NCI-H2227 treated with DMSO at 0.1 percent for 48 hours (cell line): ENCODE data around the gene PDIK1L.
A peak's percentile ranks its signal among the peaks of the same experiment; 100 is the strongest.
"Not testable (repeated sequence)": the region's sequence is repeated elsewhere in the genome, so short reads cannot be mapped to it uniquely, and the experiment has no call there.

ENCODE experiments used
- DNase-seq: peaks from one replicate; lab custom pipeline; 2025; lab: John Stamatoyannopoulos, UW

Gene PDIK1L

DNA sequence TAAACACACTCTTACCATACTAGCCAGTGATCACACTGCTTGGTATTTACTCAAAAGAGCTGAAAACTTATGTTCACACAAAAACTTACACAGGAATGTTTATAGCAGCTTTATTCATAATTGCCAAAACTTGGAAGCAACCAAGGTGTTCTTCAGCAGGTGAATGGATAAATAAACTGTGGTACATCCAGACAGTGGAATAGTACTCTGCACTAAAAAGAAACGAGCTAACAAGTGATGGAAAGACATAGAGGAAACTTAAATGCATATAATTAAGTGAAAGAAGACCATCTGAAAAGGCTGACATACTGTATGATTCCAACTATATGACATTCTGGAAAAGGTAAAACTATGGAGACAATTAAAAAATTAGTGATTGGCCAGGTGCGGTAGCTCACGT lies 20.7 kb upstream of the PDIK1L start:
- DNase-seq = no peak

- DNase-seq = no peak
Measured at GRCh38 chr1:26092422-26092821, 19.2 kb upstream of the PDIK1L start.

DNA sequence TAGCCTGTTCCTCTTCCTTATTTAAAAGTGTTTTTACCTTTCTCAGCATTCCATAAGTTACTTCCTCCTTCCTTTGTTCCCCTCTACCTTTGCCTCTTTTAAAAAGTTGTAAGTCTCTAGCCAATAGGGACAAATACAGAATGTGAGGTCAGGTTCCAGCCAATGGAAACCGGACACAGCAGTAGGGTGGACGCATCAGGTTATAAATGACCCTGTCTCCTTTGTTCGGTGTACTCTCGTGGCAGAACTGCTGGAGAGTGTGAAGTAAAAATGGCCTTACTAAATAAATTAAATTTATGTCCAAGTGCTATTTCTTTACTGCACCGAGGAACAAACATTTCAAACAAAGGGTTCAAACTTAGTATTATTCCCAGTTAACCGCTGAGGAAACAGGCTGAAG lies 18.1 kb upstream of the PDIK1L start:
- DNase-seq = not testable (repeated sequence)

DNA sequence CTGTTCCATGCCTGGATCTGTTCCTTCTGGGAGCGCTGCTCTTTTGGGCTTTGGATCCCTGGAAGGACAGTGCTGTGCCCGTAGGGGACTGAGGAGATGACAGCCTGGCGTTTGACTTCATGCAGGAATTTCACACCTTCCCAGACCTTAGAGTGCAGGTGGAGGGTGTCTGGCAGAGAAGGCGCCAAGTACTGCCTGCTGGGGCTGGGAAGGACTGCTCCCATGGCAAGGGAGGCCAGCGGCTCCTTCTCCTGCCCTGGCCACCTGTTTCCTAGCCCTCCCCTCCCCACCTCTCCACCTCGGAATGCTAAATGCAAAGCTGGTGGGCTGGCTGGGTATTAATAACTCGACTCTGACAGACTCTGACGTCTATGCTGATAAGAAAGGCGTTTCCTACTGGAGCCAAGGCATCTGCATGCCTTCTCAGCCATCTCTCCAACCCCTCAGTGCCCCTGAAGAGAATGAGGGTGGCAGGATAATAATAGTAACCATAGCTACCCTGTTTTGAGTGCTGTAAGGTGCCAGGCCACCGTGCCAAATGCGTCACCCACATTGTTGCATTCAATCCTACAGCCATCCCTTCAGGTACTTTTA lies 17.5 kb upstream of the PDIK1L start:
- no peak for DNase-seq

- DNase-seq = no peak
Measured at GRCh38 chr1:26094677-26095383, 16.8 kb upstream of the PDIK1L start.

DNA sequence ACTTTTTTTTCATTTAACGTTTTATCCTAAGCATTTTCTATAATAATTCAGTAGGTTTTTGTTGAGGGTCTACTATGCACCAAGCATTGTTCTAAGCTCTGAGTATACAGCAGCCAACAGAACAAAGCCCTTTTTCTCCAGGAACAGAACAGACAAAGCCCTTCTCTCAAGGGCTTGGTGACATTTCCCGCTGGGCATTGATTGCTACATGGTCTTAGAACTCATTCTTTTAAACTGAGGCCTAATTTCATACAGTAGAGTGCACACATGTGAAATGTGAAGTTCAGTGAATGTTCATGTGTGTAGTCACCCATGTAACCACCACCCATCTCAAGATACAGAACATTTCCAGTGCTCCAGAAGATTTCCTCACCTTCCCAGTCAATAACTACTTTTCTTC lies 15.2 kb upstream of the PDIK1L start:
- DNase-seq = no peak

DNA sequence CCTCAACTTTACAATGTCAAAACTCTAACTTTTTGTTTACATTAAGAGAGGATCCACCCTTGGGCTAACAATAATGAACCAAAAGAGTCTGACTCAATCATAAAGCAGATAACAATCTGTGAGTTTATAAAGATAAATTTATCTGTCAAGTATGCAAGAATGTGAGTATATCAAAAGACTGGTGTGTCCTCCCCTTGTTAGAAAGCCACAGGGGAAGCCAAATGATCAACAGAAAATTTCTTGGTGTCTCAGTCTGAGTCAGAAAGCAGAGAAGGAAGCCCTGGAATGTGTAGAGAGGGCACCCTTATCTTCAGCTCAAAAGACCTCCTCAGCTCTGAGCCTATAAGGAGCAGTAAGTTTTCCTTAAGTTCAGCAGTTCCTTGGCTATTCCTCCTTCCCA lies 13.9 kb upstream of the PDIK1L start:
- no peak for DNase-seq

GRCh38 chr1:26098602-26099001 lies 13.0 kb upstream of the PDIK1L start:
- DNase-seq = no peak

DNA sequence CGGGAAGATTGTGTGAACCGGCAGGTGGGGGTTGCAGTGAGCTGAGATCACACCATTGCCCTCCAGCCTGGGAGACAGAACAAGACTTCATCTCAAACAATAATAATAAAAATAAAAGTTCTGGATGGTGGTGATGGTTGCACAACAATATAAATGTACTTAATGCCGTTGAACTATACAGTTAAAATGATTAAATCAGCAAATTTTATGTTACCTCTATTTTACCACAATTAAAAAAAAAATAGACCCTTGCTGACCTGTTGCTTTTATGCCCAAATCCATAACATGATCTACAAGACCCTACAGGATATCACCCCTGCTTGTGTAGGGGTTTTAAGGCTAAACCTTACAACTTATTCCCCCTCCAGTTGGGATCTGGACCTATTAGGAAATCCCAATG lies 11.8 kb upstream of the PDIK1L start:
- no peak for DNase-seq

DNA sequence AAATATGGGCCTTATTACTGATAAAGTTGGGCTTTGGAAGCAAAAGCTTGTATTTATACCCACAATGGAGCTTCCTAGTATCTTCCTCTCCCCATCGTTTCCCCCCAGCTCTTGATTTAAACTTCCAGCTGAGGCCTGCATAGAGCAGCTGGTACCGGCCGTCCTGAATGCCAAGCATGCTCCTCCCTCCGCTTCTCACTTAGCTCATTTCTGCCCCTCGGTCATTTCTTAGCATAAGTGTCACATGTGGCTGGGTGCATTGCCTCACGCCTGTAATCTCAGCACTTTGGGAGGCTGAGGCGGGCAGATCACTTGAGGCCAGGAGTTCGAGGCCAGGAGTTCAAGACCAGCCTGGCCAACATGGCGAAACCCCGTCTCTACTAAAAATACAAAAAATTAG lies 11.4 kb upstream of the PDIK1L start:
- DNase-seq = not testable (repeated sequence)

DNA sequence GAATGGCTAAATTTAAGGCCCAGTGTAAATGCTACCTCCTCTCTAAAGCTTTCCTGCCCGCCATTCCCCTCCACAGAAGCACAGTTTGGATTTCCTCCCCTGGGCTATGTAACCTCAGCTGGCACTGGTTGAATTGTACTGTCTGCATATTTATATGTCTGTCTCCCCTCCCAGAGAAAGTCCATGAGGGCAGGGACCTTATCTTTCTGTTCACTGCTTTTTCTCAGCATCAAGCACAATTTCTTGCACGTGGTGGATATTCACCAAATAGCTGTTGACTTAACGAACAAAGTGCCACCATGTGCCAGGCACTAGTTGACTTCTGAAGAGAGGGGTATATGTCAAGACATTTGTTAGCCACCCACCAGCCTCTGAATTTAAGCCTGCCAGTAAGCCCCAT lies 9.5 kb upstream of the PDIK1L start:
- DNase-seq = no peak

- no peak for DNase-seq
Measured at GRCh38 chr1:26102526-26102925, 9.1 kb upstream of the PDIK1L start.

DNA sequence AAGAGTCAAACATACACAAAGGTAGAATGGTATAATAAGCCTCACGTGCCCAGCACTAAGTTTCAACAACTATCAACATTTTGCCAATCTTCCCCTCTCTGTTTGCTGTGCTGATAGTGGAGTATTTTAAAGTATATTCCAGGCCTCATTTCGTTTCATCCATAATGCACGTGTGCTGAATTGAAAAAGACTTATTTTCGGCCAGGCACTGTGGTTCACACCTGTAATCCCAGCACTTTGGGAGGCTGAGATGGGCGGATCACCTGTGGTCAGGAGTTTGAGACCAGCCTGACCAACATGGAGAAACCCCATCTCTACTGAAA lies 6.4 kb upstream of the PDIK1L start:
- not testable (repeated sequence) for DNase-seq

GRCh38 chr1:26109229-26110164 lies 2.1 kb upstream of the PDIK1L start:
- DNase-seq = no peak

DNA sequence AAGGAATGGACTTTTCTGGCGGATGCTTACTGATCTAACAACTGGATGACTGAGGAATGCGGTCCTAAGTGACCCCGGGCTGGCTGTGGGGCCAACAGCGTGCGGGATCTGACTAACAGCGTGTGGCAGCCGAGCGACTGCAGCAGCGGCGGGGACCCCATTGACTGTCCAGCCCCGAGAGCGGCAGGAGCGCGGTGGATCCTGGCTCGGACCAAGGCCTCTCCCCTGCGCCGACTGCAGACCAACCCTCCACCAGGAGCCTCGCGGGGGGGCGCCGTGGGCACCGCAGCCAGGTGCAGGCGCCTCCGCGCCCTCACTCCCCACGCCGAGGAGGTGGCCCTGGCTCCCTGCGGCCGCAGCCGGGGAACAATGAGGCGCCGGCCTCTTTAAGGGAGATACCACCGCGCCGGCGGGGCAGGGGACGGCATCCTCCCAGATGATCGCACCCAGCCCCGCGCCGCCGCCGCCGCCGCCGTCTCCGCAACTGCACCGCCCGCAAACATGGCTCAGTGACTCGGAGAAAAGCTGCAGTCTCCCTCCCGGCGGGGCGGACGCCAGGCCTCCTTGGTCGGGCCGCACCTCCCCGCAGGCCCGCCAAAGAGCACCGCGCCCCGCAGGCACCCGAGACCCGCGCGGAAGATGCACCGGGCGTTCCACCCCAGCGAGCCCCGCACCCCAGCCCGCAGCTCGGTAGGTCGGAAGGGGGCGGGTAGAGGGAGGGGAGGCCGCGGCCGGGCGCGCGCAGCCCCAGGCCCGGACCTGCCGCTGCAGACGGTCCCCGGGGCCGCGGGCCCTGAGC lies 694 bp upstream of the PDIK1L start:
- peak; percentile 72 for DNase-seq

- no peak for DNase-seq
Measured at GRCh38 chr1:26112407-26112775, 767 bp downstream of the PDIK1L start.

GRCh38 chr1:26114165-26114927 lies 2.7 kb downstream of the PDIK1L start:
- DNase-seq = no peak

- no peak for DNase-seq
Measured at GRCh38 chr1:26119892-26120608, 8.4 kb downstream of the PDIK1L start.

DNA sequence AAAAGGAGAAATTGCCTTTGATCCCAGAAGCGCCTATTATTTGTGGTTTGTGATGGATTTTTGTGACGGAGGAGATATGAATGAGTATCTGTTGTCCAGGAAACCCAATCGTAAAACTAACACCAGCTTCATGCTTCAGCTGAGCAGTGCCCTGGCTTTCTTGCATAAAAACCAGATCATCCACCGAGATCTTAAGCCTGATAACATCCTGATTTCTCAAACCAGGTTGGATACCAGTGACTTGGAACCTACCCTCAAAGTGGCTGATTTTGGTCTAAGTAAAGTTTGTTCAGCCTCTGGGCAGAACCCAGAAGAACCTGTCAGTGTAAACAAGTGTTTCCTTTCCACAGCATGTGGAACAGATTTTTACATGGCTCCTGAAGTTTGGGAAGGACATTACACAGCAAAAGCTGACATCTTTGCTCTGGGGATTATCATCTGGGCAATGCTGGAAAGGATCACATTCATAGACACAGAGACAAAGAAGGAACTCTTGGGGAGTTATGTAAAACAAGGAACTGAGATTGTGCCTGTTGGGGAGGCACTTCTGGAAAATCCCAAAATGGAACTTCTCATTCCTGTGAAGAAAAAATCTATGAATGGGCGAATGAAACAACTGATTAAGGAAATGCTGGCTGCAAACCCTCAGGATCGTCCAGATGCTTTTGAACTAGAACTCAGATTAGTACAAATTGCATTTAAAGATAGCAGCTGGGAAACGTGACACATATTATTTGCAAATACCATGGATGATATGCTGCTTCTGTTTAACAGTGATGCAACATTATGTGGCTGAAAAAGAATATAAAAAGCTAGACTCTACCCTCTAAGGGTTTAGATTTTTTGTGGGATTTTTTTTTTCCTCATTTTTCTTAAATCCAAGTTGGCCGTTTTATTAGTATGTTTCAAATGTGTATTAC lies 10.5 kb downstream of the PDIK1L start:
- no peak for DNase-seq
